ENCODE results near the gene SLC6A19. TPM values are rescaled to one million over a fixed set of nuclear protein-coding genes. Genes with fewer than 3 reads are reported as not detected.

Gene SLC6A19
- total RNA-seq, 1 experiment from 2014 or later, result not detected

- intact Hi-C loops (cut with micrococcal nuclease; ENCODE audit: unreplicated experiment), result no loop called here
- Histone ChIP-seq H3K4me3 (ENCODE audit: low read depth, low read length, poor library complexity, severe bottlenecking) (no peak overlapping the region), H3K9me3 (ENCODE audit: low read depth, low read length, poor library complexity, severe bottlenecking) (no peaks in the 10 kb centered on the region), H3K4me1 (ENCODE audit: insufficient read depth, low read length, poor library complexity, severe bottlenecking) (no peaks in the 10 kb centered on the region), H3K36me3 (ENCODE audit: insufficient read depth, low read length, poor library complexity, severe bottlenecking) (no peaks in the 10 kb centered on the region), H3K27me3 (replicated peaks; ENCODE audit: insufficient read depth, low read depth, low read length, poor library complexity) (peaks cover 17% of the 10 kb centered on the region), H3K27ac (ENCODE audit: low read depth, low read length, poor library complexity, severe bottlenecking) (no peak overlapping the region)
- TF ChIP-seq EZH2 (IDR thresholded peaks at IDR 0.05; ENCODE audit: borderline replicate concordance, low read depth, low read length, poor library complexity, severe bottlenecking) (no peak), CTCF (conservative IDR thresholded peaks at IDR 0.05; ENCODE audit: low read depth, low read length) (no peak)
- no peak for DNase-seq (ENCODE audit: low spot score)
- ChIA-PET POLR2A (ENCODE audit: low non-redundant PET) (no interaction called here), CTCF (no interaction called here)
- BruUV-seq (replicated peaks), result no TSS peak
These were observed 51.3 kb downstream of the SLC6A19 start for GRCh38 chr5:1252681-1253080.

GRCh38 chr5:1253456-1254105 is 52.2 kb downstream of the SLC6A19 start:
- ChIA-PET CTCF (no interaction called here), POLR2A (ENCODE audit: low non-redundant PET) (no interaction called here)
- Histone ChIP-seq H3K27me3 (replicated peaks; ENCODE audit: insufficient read depth, low read depth, low read length, poor library complexity) (peaks cover 9% of the 10 kb centered on the region), H3K4me3 (ENCODE audit: low read depth, low read length, poor library complexity, severe bottlenecking) (no peak overlapping the region), H3K27ac (ENCODE audit: low read depth, low read length, poor library complexity, severe bottlenecking) (no peak overlapping the region), H3K4me1 (ENCODE audit: insufficient read depth, low read length, poor library complexity, severe bottlenecking) (no peaks in the 10 kb centered on the region), H3K9me3 (ENCODE audit: low read depth, low read length, poor library complexity, severe bottlenecking) (no peaks in the 10 kb centered on the region), H3K36me3 (ENCODE audit: insufficient read depth, low read length, poor library complexity, severe bottlenecking) (no peaks in the 10 kb centered on the region)
- BruUV-seq (replicated peaks), result no TSS peak
- no peak for DNase-seq (ENCODE audit: low spot score)
- TF ChIP-seq EZH2 (IDR thresholded peaks at IDR 0.05; ENCODE audit: borderline replicate concordance, low read depth, low read length, poor library complexity, severe bottlenecking), result no peak
- no peak for TF ChIP-seq CTCF (conservative IDR thresholded peaks at IDR 0.05; ENCODE audit: low read depth, low read length)
- intact Hi-C loops (cut with micrococcal nuclease; ENCODE audit: unreplicated experiment), result no loop called here

- DNase-seq (ENCODE audit: low spot score), result no peak
- no TSS peak for BruUV-seq (replicated peaks)
- Histone ChIP-seq H3K4me1 (ENCODE audit: insufficient read depth, low read length, poor library complexity, severe bottlenecking) (no peaks in the 10 kb centered on the region), H3K9me3 (ENCODE audit: low read depth, low read length, poor library complexity, severe bottlenecking) (no peaks in the 10 kb centered on the region), H3K27me3 (replicated peaks; ENCODE audit: insufficient read depth, low read depth, low read length, poor library complexity) (peaks cover 3% of the 10 kb centered on the region), H3K4me3 (ENCODE audit: low read depth, low read length, poor library complexity, severe bottlenecking) (no peak overlapping the region), H3K27ac (ENCODE audit: low read depth, low read length, poor library complexity, severe bottlenecking) (no peak overlapping the region), H3K36me3 (ENCODE audit: insufficient read depth, low read length, poor library complexity, severe bottlenecking) (no peaks in the 10 kb centered on the region)
- TF ChIP-seq CTCF (conservative IDR thresholded peaks at IDR 0.05; ENCODE audit: low read depth, low read length) (no peak), EZH2 (IDR thresholded peaks at IDR 0.05; ENCODE audit: borderline replicate concordance, low read depth, low read length, poor library complexity, severe bottlenecking) (no peak)
- CTCF ChIA-PET, result no interaction called here
- POLR2A ChIA-PET (ENCODE audit: low non-redundant PET), result no interaction called here
- intact Hi-C loops (cut with micrococcal nuclease; ENCODE audit: unreplicated experiment), result no loop called here
These were observed 52.8 kb downstream of the SLC6A19 start for GRCh38 chr5:1254196-1254595.

Measured in A673 (cell line).